B cell (primary cell): ENCODE measurements around the gene MT1G. TPM values are rescaled to one million over a fixed set of nuclear protein-coding genes. Genes with fewer than 3 reads are reported as not detected.

ENCODE experiments used
- ATAC-seq: fragments of 200-7000 bp; cut with Tn5 transposase; one replicate; pipeline ENCODE4 v1.10.0; 2021; ENCODE audit warnings: low read depth, mild to moderate bottlenecking, moderate number of reproducible peaks, moderate library complexity
- CTCF ChIA-PET: fragments of 350-600 bp; sonication (Branson Sonifier 250); formaldehyde crosslinking; loops from one replicate; lab custom pipeline; 2021; ENCODE audit warnings: antibody characterized with exemption, inconsistent platforms; lab: Charles Lee
- POLR2A ChIA-PET: fragments of 350-600 bp; sonication (Branson Sonifier 250); formaldehyde crosslinking; loops from one replicate; lab custom pipeline; 2021; ENCODE audit warnings: antibody characterized with exemption; lab: Charles Lee
- DNase-seq: peaks from one replicate; pipeline ENCODE4 v3.0.0; 2013
- H2AFZ ChIP-seq: 2 replicates; pipeline ENCODE4 v1.6.1; 2012; ENCODE audit warnings: mild to moderate bottlenecking, low read depth, low read length; ENCODE audit not compliant: insufficient read depth, poor library complexity, severe bottlenecking
- H3K27ac ChIP-seq, 2 donors: 1 replicate in 1 of 2; 2 replicates in 1 of 2; pipeline ENCODE4 v1.5.1; 2012 to 2013; ENCODE audit warnings: low read length in 2 of 2, mild to moderate bottlenecking in 2 of 2, moderate library complexity in 1 of 2
- H3K27me3 ChIP-seq, 4 experiments: fragments of 200-600 bp in 1 of 4; sonication (generic) in 1 of 4; replicated peaks in 1 of 4; 1 replicate in 2 of 4; 2 replicates in 2 of 4; pipeline versions ENCODE4 v1.6.1 to v1.7.0; 2013 to 2016; ENCODE audit warnings: low read length in 3 of 4, mild to moderate bottlenecking in 2 of 4, mixed read lengths in 1 of 4, moderate library complexity in 1 of 4; ENCODE audit not compliant: insufficient read depth in 4 of 4, control insufficient read depth in 3 of 4; ENCODE audit errors: control extremely low read depth in 1 of 4
- H3K36me3 ChIP-seq, 2 experiments: replicated peaks in 1 of 2; 1 replicate in 1 of 2; 2 replicates in 1 of 2; pipeline versions ENCODE4 v1.6.1 to v1.7.1; 2013; ENCODE audit warnings: low read length in 1 of 2; ENCODE audit not compliant: insufficient read depth in 2 of 2, control insufficient read depth in 1 of 2; ENCODE audit errors: control extremely low read depth in 1 of 2, extremely low read depth in 1 of 2
- H3K4me1 ChIP-seq, 2 donors: fragments of 200-600 bp in 1 of 2; sonication (generic) in 1 of 2; 1 replicate in 1 of 2; 2 replicates in 1 of 2; pipeline versions ENCODE4 v1.5.1 to v1.6.1; 2013 to 2017; ENCODE audit warnings: low read length in 2 of 2; ENCODE audit not compliant: control insufficient read depth in 2 of 2, insufficient read depth in 2 of 2
- H3K4me2 ChIP-seq: replicated peaks from 2 replicates; pipeline ENCODE3; 2012; ENCODE audit warnings: mild to moderate bottlenecking, low read depth, low read length; ENCODE audit not compliant: poor library complexity, severe bottlenecking
- H3K4me3 ChIP-seq, 5 experiments: fragments of 200-600 bp in 1 of 5; sonication (generic) in 1 of 5; 1 replicate in 3 of 5; 2 replicates in 2 of 5; pipeline versions ENCODE4 v1.5.1 to v1.7.0; 2011 to 2016; ENCODE audit warnings: low read length in 4 of 5, mild to moderate bottlenecking in 4 of 5, low read depth in 2 of 5, control low read depth in 1 of 5, moderate library complexity in 1 of 5; ENCODE audit not compliant: insufficient read depth in 1 of 5; ENCODE audit errors: control extremely low read depth in 1 of 5, extremely low read depth in 1 of 5
- H3K79me2 ChIP-seq: fragments of 200-600 bp; sonication (generic); one replicate; pipeline ENCODE4 v1.6.0; 2016; ENCODE audit warnings: low read length; ENCODE audit not compliant: control insufficient read depth, insufficient read depth
- H3K9ac ChIP-seq: fragments of 200-600 bp; sonication (generic); 2 replicates; pipeline ENCODE4 v1.6.1; 2017; ENCODE audit warnings: mild to moderate bottlenecking, low read length, moderate library complexity
- H3K9me3 ChIP-seq, 3 donors: one replicate each; pipeline versions ENCODE4 v1.6.1 to v1.7.1; 2013; ENCODE audit warnings: low read length in 2 of 3; ENCODE audit not compliant: control insufficient read depth in 2 of 3, insufficient read depth in 1 of 3; ENCODE audit errors: control extremely low read depth in 1 of 3
- H4K20me1 ChIP-seq: 2 replicates; pipeline ENCODE4 v1.6.0; 2012; ENCODE audit warnings: mild to moderate bottlenecking, low read length; ENCODE audit not compliant: insufficient read depth, control insufficient read depth, poor library complexity, severe bottlenecking
- H3K27ac Mint-ChIP-seq: one replicate; pipeline ENCODE4 v1.8.0; 2021; ENCODE audit warnings: mixed read lengths
- H3K27me3 Mint-ChIP-seq: one replicate; pipeline ENCODE4 v1.8.0; 2021; ENCODE audit warnings: mixed read lengths
- H3K4me1 Mint-ChIP-seq: one replicate; pipeline ENCODE4 v1.8.0; 2021; ENCODE audit warnings: mixed read lengths
- H3K4me3 Mint-ChIP-seq: one replicate; pipeline ENCODE4 v1.8.0; 2021; ENCODE audit warnings: mixed read lengths
- H3K9me3 Mint-ChIP-seq: one replicate; pipeline ENCODE4 v1.8.0; 2022; ENCODE audit warnings: mixed read lengths; ENCODE audit not compliant: insufficient read depth
- CTCF ChIP-seq: fragments of 200-600 bp; IDR thresholded peaks from one replicate; pipeline ENCODE4 v1.8.0; 2022; ENCODE audit warnings: antibody characterized with exemption, mild to moderate bottlenecking
- EZH2 ChIP-seq: IDR thresholded peaks from 2 replicates; pipeline ENCODE4 v1.6.1; 2012; ENCODE audit warnings: borderline replicate concordance, low read depth, mild to moderate bottlenecking, moderate library complexity, low read length; ENCODE audit not compliant: insufficient read depth, poor library complexity, severe bottlenecking
- WGBS: methylation state at CpG from one replicate; pipeline ENCODE4 v1.1.5; 2013; ENCODE audit warnings: missing lambda C conversion rate; ENCODE audit not compliant: insufficient coverage; 5-methylcytosine and 5-hydroxymethylcytosine counted together
- intact Hi-C: fragments of 100-400 bp; cut with micrococcal nuclease; formaldehyde crosslinking; loops from one replicate; pipeline ENCODE4 v1.10.0; 2022
- polyA plus RNA-seq: library from polyadenylated mRNA; depleted of rRNA; stranded (reverse); fragments of >200 nt; gene quantifications from 2 replicates; pipeline ENCODE4 v1.2.3, GENCODE V29; 2012
- total RNA-seq, 2 donors: library from RNA; stranded (reverse); fragments of 120-200 nt in 1 of 2; gene quantifications; 1 replicate in 1 of 2; 2 replicates in 1 of 2; pipeline versions ENCODE4 v1.2.3 to v1.2.4, GENCODE V29; 2013 to 2022

The MT1G gene
- total and polyA plus RNA-seq, 2 donors (not counting 1 experiment from before 2014, with no cell fraction given): not detected

GRCh38 chr16:56688762-56689161 lies 20.9 kb upstream of the MT1G start:
- ChIA-PET CTCF (interaction anchor here (3.3 kb wide), 1 partner anchor 13 kb away, joined by 15 read pairs; no protein-coding TSS in a partner anchor), POLR2A (no interaction called here)
- no peaks in the 10 kb centered on the region for H3K36me3 ChIP-seq
- peaks cover 0 to 12% (median 0%) of the 10 kb centered on the region in 3 donors for H3K9me3 ChIP-seq
- no peaks in the 10 kb centered on the region for H3K79me2 ChIP-seq
- Mint-ChIP-seq H3K4me1 (peaks cover 1% of the 10 kb centered on the region), H3K27ac (no peak overlapping the region), H3K4me3 (no peak overlapping the region), H3K9me3 (peaks cover 2% of the 10 kb centered on the region), H3K27me3 (peaks cover 20% of the 10 kb centered on the region)
- no peak overlapping the region for H3K9ac ChIP-seq
- H3K4me3 ChIP-seq: no peak overlapping the region
- H3K27ac ChIP-seq: no peak overlapping the region
- DNase-seq: no peak
- no peaks in the 10 kb centered on the region for H3K27me3 ChIP-seq
- H2AFZ ChIP-seq: no peak overlapping the region
- H3K4me1 ChIP-seq: no peaks in the 10 kb centered on the region
- intact Hi-C loops: loop anchor here (10.0 kb wide), 1 partner anchor 54 kb away; the partner anchor contains the start of genes MT1A and MT1M
- 43% methylated on average over 1 of the region's 1 CpG for WGBS
- no peak overlapping the region for H3K4me2 ChIP-seq
- TF ChIP-seq CTCF (no peak), EZH2 (no peak)
- no peaks in the 10 kb centered on the region for H4K20me1 ChIP-seq
- ATAC-seq: no peak

GRCh38 chr16:56686758-56687157 lies 18.9 kb upstream of the MT1G start:
- ChIA-PET CTCF (no interaction called here), POLR2A (no interaction called here)
- intact Hi-C loops: loop anchor here (10.0 kb wide), 1 partner anchor 52 kb away; the partner anchor contains the start of genes MT1A and MT1M
- Histone ChIP-seq H3K4me1 (peaks cover 11 to 12% of the 10 kb centered on the region in 2 donors), H3K36me3 (no peaks in the 10 kb centered on the region), H3K9me3 (peaks cover 0 to 12% (median 0%) of the 10 kb centered on the region in 3 donors), H3K4me3 (no peak overlapping the region), H4K20me1 (no peaks in the 10 kb centered on the region), H3K4me2 (no peak overlapping the region), H3K79me2 (no peaks in the 10 kb centered on the region), H3K9ac (no peak overlapping the region), H2AFZ (no peak overlapping the region), H3K27me3 (peaks cover 0 to 9% (median 3%) of the 10 kb centered on the region in 4 experiments), H3K27ac (no peak overlapping the region)
- Mint-ChIP-seq H3K4me3 (no peak overlapping the region), H3K4me1 (peaks cover 16% of the 10 kb centered on the region), H3K27ac (no peak overlapping the region), H3K27me3 (peaks cover 19% of the 10 kb centered on the region), H3K9me3 (peaks cover 2% of the 10 kb centered on the region)
- no peak for TF ChIP-seq EZH2
- no peak for TF ChIP-seq CTCF
- ATAC-seq: no peak
- 79% methylated on average over 4 of the region's 7 CpGs for WGBS
- no peak for DNase-seq
